OCI-LY1 (cell line): ENCODE data around the gene PFDN4.
"Not testable (repeated sequence)": the region's sequence is repeated elsewhere in the genome, so short reads cannot be mapped to it uniquely, and the experiment has no call there.

Experiments
- H2AFZ ChIP-seq: fragments of 200-600 bp; sonication (generic), shearing (Covaris generic); 2 replicates; pipeline ENCODE4 v1.6.0; 2014; ENCODE audit warnings: antibody characterized with exemption, mild to moderate bottlenecking, low read length
- H3F3A ChIP-seq: fragments of 200-600 bp; sonication (generic), shearing (Covaris generic); 2 replicates; pipeline ENCODE4 v1.6.0; 2014; ENCODE audit warnings: mild to moderate bottlenecking, antibody characterized with exemption, low read length, moderate library complexity; ENCODE audit not compliant: insufficient read depth
- H3K27ac ChIP-seq: fragments of 200-600 bp; sonication (generic); 2 replicates; pipeline ENCODE4 v1.5.1; 2014; ENCODE audit warnings: low read length, mixed run types, mild to moderate bottlenecking, low read depth; ENCODE audit not compliant: poor library complexity, severe bottlenecking
- H3K27me3 ChIP-seq: fragments of 200-600 bp; sonication (generic); 2 replicates; pipeline ENCODE4 v1.6.0; 2014; ENCODE audit warnings: antibody characterized with exemption, mild to moderate bottlenecking, low read length, moderate library complexity; ENCODE audit not compliant: insufficient read depth
- H3K36me3 ChIP-seq: fragments of 200-600 bp; sonication (generic); 2 replicates; pipeline ENCODE4 v1.6.1; 2014; ENCODE audit warnings: mild to moderate bottlenecking, antibody characterized with exemption, low read length, moderate library complexity, mixed read lengths; ENCODE audit not compliant: insufficient read depth
- H3K4me1 ChIP-seq: fragments of 200-600 bp; sonication (generic); 2 replicates; pipeline ENCODE4 v1.5.1; 2014; ENCODE audit warnings: mild to moderate bottlenecking, low read length, moderate library complexity; ENCODE audit not compliant: insufficient read depth, severe bottlenecking
- H3K4me2 ChIP-seq: fragments of 200-600 bp; sonication (generic), shearing (Covaris generic); 2 replicates; pipeline ENCODE4 v1.6.1; 2014; ENCODE audit warnings: low read length
- H3K4me3 ChIP-seq: fragments of 200-600 bp; sonication (generic); 2 replicates; pipeline ENCODE4 v1.5.1; 2014; ENCODE audit warnings: low read length, low read depth, mild to moderate bottlenecking, mixed read lengths; ENCODE audit not compliant: poor library complexity, severe bottlenecking
- H3K79me2 ChIP-seq: fragments of 200-600 bp; shearing (Covaris generic); 2 replicates; pipeline ENCODE4 v1.6.1; 2016; ENCODE audit warnings: mixed run types, low read length, mixed read lengths; ENCODE audit not compliant: insufficient read depth
- H3K9ac ChIP-seq: fragments of 200-600 bp; sonication (generic), shearing (Covaris generic); 2 replicates; pipeline ENCODE4 v1.6.1; 2014; ENCODE audit warnings: mild to moderate bottlenecking, low read length, mixed read lengths
- H3K9me2 ChIP-seq: fragments of 200-600 bp; sonication (generic), shearing (Covaris generic); 2 replicates; pipeline ENCODE4 v1.6.1; 2014; ENCODE audit warnings: low read depth, mild to moderate bottlenecking, low read length, mixed read lengths
- H3K9me3 ChIP-seq: fragments of 200-600 bp; shearing (Covaris generic); 2 replicates; pipeline ENCODE4 v1.6.1; 2014; ENCODE audit warnings: low read length, mixed read lengths
- H4K20me1 ChIP-seq: fragments of 200-600 bp; sonication (generic), shearing (Covaris generic); 2 replicates; pipeline ENCODE4 v1.6.0; 2016; ENCODE audit warnings: mild to moderate bottlenecking, low read length; ENCODE audit not compliant: insufficient read depth
- EZH2 ChIP-seq: fragments of 200-600 bp; sonication (generic), shearing (Covaris generic); IDR thresholded peaks from 2 replicates; pipeline ENCODE4 v1.8.0; 2017; ENCODE audit warnings: borderline replicate concordance, mixed run types, mild to moderate bottlenecking, antibody characterized with exemption, low read length, moderate library complexity, mixed read lengths
- TF ChIP-seq, protein P1 (sequence below): fragments of 200-600 bp; sonication (generic), shearing (Covaris generic); IDR thresholded peaks from 2 replicates; pipeline ENCODE4 v1.5.1; 2017; ENCODE audit warnings: mild to moderate bottlenecking, antibody characterized with exemption, low read length, moderate library complexity, mixed read lengths

PFDN4 gene

DNA sequence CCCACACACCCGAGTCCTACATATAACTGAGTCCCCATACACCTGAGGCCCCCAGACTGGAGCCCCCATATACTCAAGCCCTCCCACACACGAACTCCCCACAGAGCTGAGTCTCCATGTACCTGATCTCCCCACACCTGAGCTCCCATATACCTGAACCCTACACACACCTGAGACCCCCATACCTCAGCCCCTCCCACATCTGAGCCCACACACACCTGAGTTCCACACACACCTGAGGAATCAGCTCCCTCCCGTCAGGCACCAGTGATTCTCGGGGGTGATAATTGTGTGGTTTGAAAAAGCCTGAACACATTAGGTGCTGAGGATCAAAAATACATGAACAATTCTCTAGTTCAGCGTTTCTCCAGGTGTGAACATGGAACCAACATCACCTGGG is 15.4 kb downstream of the PFDN4 start:
- Histone ChIP-seq H4K20me1 (no peaks in the 10 kb centered on the region), H3K9me3 (no peaks in the 10 kb centered on the region), H3K4me3 (no peak overlapping the region), H3F3A (no peaks in the 10 kb centered on the region), H3K9me2 (no peaks in the 10 kb centered on the region), H3K27ac (no peak overlapping the region), H3K4me2 (no peak overlapping the region), H3K36me3 (peaks cover 4% of the 10 kb centered on the region; the same call in 1 of the 2 replicates), H3K79me2 (no peaks in the 10 kb centered on the region), H3K9ac (no peak overlapping the region), H3K4me1 (no peaks in the 10 kb centered on the region), H2AFZ (no peak overlapping the region), H3K27me3 (no peaks in the 10 kb centered on the region)
- no peak for TF ChIP-seq EZH2
- TF ChIP-seq, protein P1, sequence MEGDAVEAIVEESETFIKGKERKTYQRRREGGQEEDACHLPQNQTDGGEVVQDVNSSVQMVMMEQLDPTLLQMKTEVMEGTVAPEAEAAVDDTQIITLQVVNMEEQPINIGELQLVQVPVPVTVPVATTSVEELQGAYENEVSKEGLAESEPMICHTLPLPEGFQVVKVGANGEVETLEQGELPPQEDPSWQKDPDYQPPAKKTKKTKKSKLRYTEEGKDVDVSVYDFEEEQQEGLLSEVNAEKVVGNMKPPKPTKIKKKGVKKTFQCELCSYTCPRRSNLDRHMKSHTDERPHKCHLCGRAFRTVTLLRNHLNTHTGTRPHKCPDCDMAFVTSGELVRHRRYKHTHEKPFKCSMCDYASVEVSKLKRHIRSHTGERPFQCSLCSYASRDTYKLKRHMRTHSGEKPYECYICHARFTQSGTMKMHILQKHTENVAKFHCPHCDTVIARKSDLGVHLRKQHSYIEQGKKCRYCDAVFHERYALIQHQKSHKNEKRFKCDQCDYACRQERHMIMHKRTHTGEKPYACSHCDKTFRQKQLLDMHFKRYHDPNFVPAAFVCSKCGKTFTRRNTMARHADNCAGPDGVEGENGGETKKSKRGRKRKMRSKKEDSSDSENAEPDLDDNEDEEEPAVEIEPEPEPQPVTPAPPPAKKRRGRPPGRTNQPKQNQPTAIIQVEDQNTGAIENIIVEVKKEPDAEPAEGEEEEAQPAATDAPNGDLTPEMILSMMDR = no peak

DNA sequence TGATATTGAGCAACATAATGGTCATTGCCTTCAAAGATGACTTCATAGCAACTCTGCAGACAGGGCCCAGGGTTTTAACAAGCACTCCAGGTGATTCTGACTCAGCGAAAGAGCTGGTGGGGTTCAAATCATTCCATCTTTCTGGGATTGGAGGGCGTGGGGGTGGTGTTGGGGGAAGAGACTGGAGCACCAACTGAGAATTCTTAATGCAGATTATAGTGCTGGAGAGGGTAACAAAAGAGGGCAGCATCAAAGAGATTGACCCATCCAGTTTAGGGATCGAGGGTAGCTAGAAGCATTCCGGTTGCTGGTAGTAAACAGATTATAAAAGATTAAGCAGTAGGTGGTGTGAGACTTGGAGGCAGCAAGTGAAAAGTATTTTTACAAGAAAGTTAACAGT is 15.9 kb downstream of the PFDN4 start:
- no peaks in the 10 kb centered on the region for H3K36me3 ChIP-seq
- H3K79me2 ChIP-seq = no peaks in the 10 kb centered on the region
- no peak overlapping the region for H3K4me3 ChIP-seq
- no peaks in the 10 kb centered on the region for H3K27me3 ChIP-seq
- no peaks in the 10 kb centered on the region for H4K20me1 ChIP-seq
- H3K4me2 ChIP-seq = no peak overlapping the region
- H3F3A ChIP-seq = no peaks in the 10 kb centered on the region
- H3K4me1 ChIP-seq = no peaks in the 10 kb centered on the region
- H3K9ac ChIP-seq = no peak overlapping the region
- H2AFZ ChIP-seq = no peak overlapping the region
- no peaks in the 10 kb centered on the region for H3K9me3 ChIP-seq
- H3K9me2 ChIP-seq = no peaks in the 10 kb centered on the region
- TF ChIP-seq, protein P1 = no peak
- no peak for TF ChIP-seq EZH2
- no peak overlapping the region for H3K27ac ChIP-seq

DNA sequence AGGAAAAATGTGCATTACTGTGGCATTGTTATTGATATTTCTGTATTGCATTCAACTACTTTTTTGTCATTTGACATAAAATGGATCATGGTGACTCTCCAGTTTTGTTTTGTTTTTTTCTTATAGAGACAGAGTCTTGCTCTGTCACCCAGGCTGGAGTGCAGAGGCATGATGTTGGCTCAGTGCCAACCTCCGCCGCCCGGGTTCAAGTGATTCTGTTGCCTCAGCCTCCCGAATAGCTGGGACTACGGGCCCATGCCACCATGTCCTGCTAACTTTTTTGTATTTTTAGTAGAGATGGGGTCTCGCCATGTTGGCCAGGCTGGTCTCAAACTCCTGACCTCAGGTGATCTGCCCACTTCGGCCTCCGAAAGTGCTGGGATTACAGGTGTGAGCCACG is 16.8 kb downstream of the PFDN4 start:
- H2AFZ ChIP-seq, H3F3A ChIP-seq, H3K36me3 ChIP-seq, H3K9me3 ChIP-seq, H3K4me3 ChIP-seq, H3K4me2 ChIP-seq, H3K9me2 ChIP-seq, H3K9ac ChIP-seq, H3K4me1 ChIP-seq, H3K27ac ChIP-seq, H3K79me2 ChIP-seq, H3K27me3 ChIP-seq, H4K20me1 ChIP-seq: not testable (repeated sequence)

DNA sequence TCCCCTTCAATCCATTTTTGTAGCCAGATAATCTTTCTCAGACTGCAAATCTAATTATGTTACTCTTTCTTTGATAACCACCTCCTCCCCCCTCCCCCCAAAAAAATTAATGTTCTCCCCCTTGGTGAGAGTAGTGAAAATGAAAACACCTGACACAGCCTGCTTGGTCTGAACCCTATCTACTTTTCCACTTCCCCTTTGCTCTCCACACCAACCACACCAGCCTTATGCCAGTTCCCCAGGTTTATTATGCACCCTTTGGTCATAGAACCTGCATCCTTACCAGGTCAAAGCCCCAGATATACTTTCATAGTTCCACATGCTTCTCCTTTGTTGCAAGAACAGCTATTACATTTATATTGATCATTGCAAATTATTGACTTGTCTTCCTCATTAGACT is 19.4 kb downstream of the PFDN4 start:
- H3K4me2 ChIP-seq = no peak overlapping the region
- H3K9me2 ChIP-seq = no peaks in the 10 kb centered on the region
- no peaks in the 10 kb centered on the region for H3K4me1 ChIP-seq
- H3K27me3 ChIP-seq = no peaks in the 10 kb centered on the region
- no peaks in the 10 kb centered on the region for H3F3A ChIP-seq
- H3K27ac ChIP-seq = no peak overlapping the region
- H3K79me2 ChIP-seq = no peaks in the 10 kb centered on the region
- no peaks in the 10 kb centered on the region for H4K20me1 ChIP-seq
- no peak overlapping the region for H3K9ac ChIP-seq
- H3K4me3 ChIP-seq = no peak overlapping the region
- H3K9me3 ChIP-seq = no peaks in the 10 kb centered on the region
- TF ChIP-seq, protein P1 = no peak
- no peak for TF ChIP-seq EZH2
- no peak overlapping the region for H2AFZ ChIP-seq
- H3K36me3 ChIP-seq = no peaks in the 10 kb centered on the region
